CD4-positive, alpha-beta memory T cell (primary cell): ENCODE results near the gene DNTT. TPM values are rescaled to one million over a fixed set of nuclear protein-coding genes. Genes with fewer than 3 reads are reported as not detected.

Source experiments
- CTCF ChIA-PET: fragments of 350-600 bp; sonication (Branson Sonifier 250); formaldehyde crosslinking; loops from one replicate; lab custom pipeline; 2021; ENCODE audit warnings: inconsistent platforms; ENCODE audit not compliant: partially characterized antibody; lab: Charles Lee
- POLR2A ChIA-PET: fragments of 350-600 bp; sonication (Branson Sonifier 250); formaldehyde crosslinking; loops from one replicate; lab custom pipeline; 2021; ENCODE audit not compliant: partially characterized antibody; lab: Charles Lee
- DNase-seq, 5 donors: peaks; one replicate each; pipeline versions ENCODE4 v3.0.0 to v3.0.0-alpha.2; 2020 to 2022; ENCODE audit warnings: mixed read lengths in 1 of 5
- H3K27ac ChIP-seq: one replicate; pipeline ENCODE4 v1.7.0; 2013; ENCODE audit warnings: low read depth, low read length
- H3K27me3 ChIP-seq: 2 replicates; pipeline ENCODE4 v1.7.0; 2013; ENCODE audit warnings: mild to moderate bottlenecking, low read length, moderate library complexity; ENCODE audit not compliant: insufficient read depth
- H3K36me3 ChIP-seq: 2 replicates; pipeline ENCODE4 v1.7.0; 2013; ENCODE audit warnings: mild to moderate bottlenecking, low read length, moderate library complexity; ENCODE audit not compliant: insufficient read depth
- H3K4me1 ChIP-seq: 2 replicates; pipeline ENCODE4 v1.7.0; 2013; ENCODE audit warnings: mild to moderate bottlenecking, low read length, moderate library complexity; ENCODE audit not compliant: insufficient read depth
- H3K4me3 ChIP-seq, 2 donors: one replicate each; pipeline ENCODE4 v1.7.0; 2013; ENCODE audit warnings: low read length in 2 of 2, mild to moderate bottlenecking in 1 of 2
- H3K9me3 ChIP-seq, 2 donors: one replicate each; pipeline ENCODE4 v1.7.0; 2013; ENCODE audit warnings: low read length in 2 of 2, control low read depth in 1 of 2; ENCODE audit not compliant: control insufficient read depth in 1 of 2
- H3K27ac Mint-ChIP-seq, 7 donors: one replicate each; pipeline ENCODE4 v1.8.0; 2020 to 2021; ENCODE audit warnings: mixed read lengths in 7 of 7, mild to moderate bottlenecking in 6 of 7, inconsistent platforms in 3 of 7, moderate library complexity in 3 of 7
- H3K27me3 Mint-ChIP-seq, 2 donors: one replicate each; pipeline ENCODE4 v1.8.0; 2020 to 2021; ENCODE audit warnings: mixed read lengths in 2 of 2
- H3K36me3 Mint-ChIP-seq, 2 donors: one replicate each; pipeline ENCODE4 v1.8.0; 2020 to 2021; ENCODE audit warnings: mixed read lengths in 2 of 2, inconsistent platforms in 1 of 2, mild to moderate bottlenecking in 1 of 2
- H3K4me1 Mint-ChIP-seq, 4 donors: one replicate each; pipeline ENCODE4 v1.8.0; 2020 to 2021; ENCODE audit warnings: mixed read lengths in 4 of 4, mild to moderate bottlenecking in 1 of 4
- H3K4me3 Mint-ChIP-seq, 8 donors: one replicate each; pipeline ENCODE4 v1.8.0; 2020 to 2021; ENCODE audit warnings: mixed read lengths in 8 of 8, mild to moderate bottlenecking in 7 of 8, moderate library complexity in 6 of 8, inconsistent platforms in 3 of 8
- H3K9me3 Mint-ChIP-seq, 8 donors: one replicate each; pipeline ENCODE4 v1.8.0; 2020 to 2021; ENCODE audit warnings: mixed read lengths in 8 of 8, mild to moderate bottlenecking in 5 of 8, inconsistent platforms in 3 of 8, moderate library complexity in 1 of 8
- intact Hi-C: fragments of 100-400 bp; cut with micrococcal nuclease; formaldehyde crosslinking; loops from one replicate; pipeline ENCODE4 v1.15.1; 2023
- polyA plus RNA-seq, 2 donors: library from polyadenylated mRNA; unstranded; fragments of 300-500 nt; fragmentation: Illumina TruSeq; gene quantifications; one replicate each; pipeline ENCODE4 v1.2.3, GENCODE V29; 2021
- total RNA-seq, 2 experiments: library from RNA; stranded (reverse); gene quantifications; one replicate each; pipeline ENCODE4 v1.2.3, GENCODE V29; 2021

DNTT gene
- total RNA-seq: not detected
- polyA plus RNA-seq: not detected

DNA sequence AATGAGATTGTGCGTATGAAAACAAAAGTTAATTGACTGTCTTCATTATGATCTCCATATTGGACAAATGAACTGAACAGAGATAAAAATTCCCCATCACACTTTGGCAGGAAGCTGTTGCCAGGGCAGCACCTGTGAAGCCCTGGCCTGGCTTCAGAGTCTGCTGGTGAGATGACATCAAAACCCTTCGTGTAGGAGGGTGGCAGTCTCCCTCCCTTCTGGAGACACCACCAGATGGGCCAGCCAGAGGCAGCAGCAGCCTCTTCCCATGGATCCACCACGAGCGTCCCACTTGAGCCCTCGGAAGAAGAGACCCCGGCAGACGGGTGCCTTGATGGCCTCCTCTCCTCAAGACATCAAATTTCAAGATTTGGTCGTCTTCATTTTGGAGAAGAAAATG lies at the start of gene DNTT:
Gene DNTT (plus strand): TSS at position 205 of the 400 bp plus-strand sequence. CDS start 64 bp downstream, at position 269.
- CTCF ChIA-PET: no interaction called here
- H3K27ac Mint-ChIP-seq: no peak within 1 kb of the TSS

GRCh38 chr10:96254976-96255375 lies 49.3 kb upstream of the DNTT start:
- intact Hi-C loops: no loop called here
- H3K4me1 ChIP-seq: no peaks in the 10 kb centered on the region
- H3K36me3 Mint-ChIP-seq: no peaks in the 10 kb centered on the region
- no peaks in the 10 kb centered on the region for H3K27me3 ChIP-seq
- H3K27ac ChIP-seq: no peak overlapping the region
- ChIA-PET CTCF (no interaction called here), POLR2A (no interaction called here)
- no peaks in the 10 kb centered on the region for H3K9me3 Mint-ChIP-seq
- no peaks in the 10 kb centered on the region for H3K9me3 ChIP-seq
- no peak overlapping the region for H3K4me3 Mint-ChIP-seq
- peaks cover 0 to 1% (median 0%) of the 10 kb centered on the region in 4 donors for H3K4me1 Mint-ChIP-seq
- H3K27me3 Mint-ChIP-seq: peaks cover 2 to 10% of the 10 kb centered on the region in 2 donors
- no peaks in the 10 kb centered on the region for H3K36me3 ChIP-seq
- DNase-seq: no peak
- no peak overlapping the region for H3K4me3 ChIP-seq
- no peak overlapping the region for H3K27ac Mint-ChIP-seq

More for the DNA sequence above, at the start of gene DNTT:
- intact Hi-C loops: no loop called here
- H3K36me3 ChIP-seq: no peaks in the 10 kb centered on the region
- no peak within 1 kb of the TSS for H3K27ac ChIP-seq
- Mint-ChIP-seq H3K4me3 (no peak within 1 kb of the TSS), H3K9me3 (no peaks in the 10 kb centered on the region), H3K27me3 (peaks cover 23 to 45% of the 10 kb centered on the region in 2 donors), H3K4me1 (peaks cover 6 to 9% (median 7%) of the 10 kb centered on the region in 4 donors), H3K36me3 (no peaks in the 10 kb centered on the region)
- no peak for DNase-seq
- H3K4me3 ChIP-seq: no peak within 1 kb of the TSS
- POLR2A ChIA-PET: no interaction called here
- no peaks in the 10 kb centered on the region for H3K9me3 ChIP-seq
- H3K4me1 ChIP-seq: peaks cover 8% of the 10 kb centered on the region
- H3K27me3 ChIP-seq: no peaks in the 10 kb centered on the region

DNA sequence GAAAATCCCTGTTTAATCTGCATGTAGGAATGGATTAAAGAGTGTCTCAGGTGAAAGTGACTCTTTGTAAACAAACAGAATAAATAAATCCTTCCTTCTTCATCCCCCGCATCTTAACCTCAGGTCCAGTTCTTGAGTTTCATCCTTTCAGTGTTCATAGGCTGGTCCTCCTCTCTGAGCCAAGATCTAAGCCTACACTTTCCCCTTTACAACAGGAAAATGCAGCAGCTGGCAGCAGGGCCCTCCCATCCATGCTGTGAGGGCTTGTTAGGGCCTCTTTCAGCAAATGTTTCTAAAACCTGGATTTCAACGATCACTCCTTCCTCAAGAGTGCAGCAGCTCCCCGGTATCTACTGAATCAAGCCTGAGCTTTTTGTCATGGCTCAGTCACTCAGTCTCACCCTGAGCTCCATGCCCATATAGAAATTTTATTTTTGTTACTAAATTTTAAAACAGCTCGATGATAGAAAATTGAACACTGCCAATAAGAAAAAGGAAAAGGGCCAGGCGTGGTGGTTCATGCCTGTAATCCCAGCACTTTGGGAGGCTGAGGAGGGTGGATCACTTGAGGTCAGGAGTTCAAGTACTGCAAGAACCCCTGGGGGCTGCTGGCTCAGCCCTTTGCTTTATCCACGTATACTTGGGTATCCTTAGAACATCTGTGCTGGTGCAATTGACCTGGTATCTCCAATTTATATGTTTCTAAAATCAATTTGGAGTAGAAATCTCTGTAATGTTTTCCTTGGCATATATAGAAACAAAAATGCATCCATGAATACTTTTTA lies 48.5 kb upstream of the DNTT start:
- intact Hi-C loops: no loop called here
- Histone ChIP-seq H3K27me3 (no peaks in the 10 kb centered on the region), H3K36me3 (no peaks in the 10 kb centered on the region), H3K27ac (no peak overlapping the region), H3K9me3 (no peaks in the 10 kb centered on the region), H3K4me1 (no peaks in the 10 kb centered on the region), H3K4me3 (no peak overlapping the region)
- no peaks in the 10 kb centered on the region for H3K36me3 Mint-ChIP-seq
- H3K9me3 Mint-ChIP-seq: no peaks in the 10 kb centered on the region
- H3K4me3 Mint-ChIP-seq: no peak overlapping the region
- peaks cover 0 to 1% (median 0%) of the 10 kb centered on the region in 4 donors for H3K4me1 Mint-ChIP-seq
- CTCF ChIA-PET: no interaction called here
- POLR2A ChIA-PET: no interaction called here
- H3K27me3 Mint-ChIP-seq: peaks cover 3 to 12% of the 10 kb centered on the region in 2 donors
- no peak for DNase-seq
- H3K27ac Mint-ChIP-seq: no peak overlapping the region

- H3K27ac ChIP-seq: no peak overlapping the region
- Mint-ChIP-seq H3K4me3 (no peak overlapping the region), H3K36me3 (no peaks in the 10 kb centered on the region), H3K4me1 (peaks cover 0 to 1% (median 0%) of the 10 kb centered on the region in 4 donors), H3K9me3 (no peaks in the 10 kb centered on the region), H3K27me3 (peaks cover 3 to 12% of the 10 kb centered on the region in 2 donors), H3K27ac (peak overlapping the region in 1 of 7 donors; percentile 7)
- POLR2A ChIA-PET: no interaction called here
- CTCF ChIA-PET: no interaction called here
- intact Hi-C loops: no loop called here
- DNase-seq: no peak
- H3K36me3 ChIP-seq: no peaks in the 10 kb centered on the region
- H3K27me3 ChIP-seq: no peaks in the 10 kb centered on the region
- no peaks in the 10 kb centered on the region for H3K9me3 ChIP-seq
- no peak overlapping the region for H3K4me3 ChIP-seq
- H3K4me1 ChIP-seq: no peaks in the 10 kb centered on the region
These were observed 46.3 kb upstream of the DNTT start for GRCh38 chr10:96257944-96258343.

DNA sequence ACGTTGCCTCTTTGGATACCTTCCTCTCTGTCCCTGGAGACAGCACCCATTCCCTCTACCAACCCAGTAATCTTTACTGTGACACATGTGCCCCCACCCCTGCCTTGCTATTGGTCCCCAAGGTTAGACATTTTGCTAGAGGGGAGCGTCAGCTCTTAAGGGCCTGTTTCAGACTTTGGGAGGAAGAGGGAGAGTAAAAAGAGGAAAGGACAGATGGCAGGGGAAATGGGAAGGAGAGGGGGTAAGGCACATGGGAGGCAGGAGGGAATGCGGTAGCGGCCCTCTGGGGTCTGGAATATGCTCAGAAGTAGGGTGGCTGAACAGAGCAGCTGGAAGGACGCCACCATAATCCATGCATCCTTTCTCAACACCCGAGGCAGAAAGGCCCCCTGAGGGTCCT lies 45.1 kb upstream of the DNTT start:
- no peak overlapping the region for H3K4me3 ChIP-seq
- H3K27ac ChIP-seq: no peak overlapping the region
- Mint-ChIP-seq H3K4me3 (no peak overlapping the region), H3K27ac (no peak overlapping the region), H3K9me3 (no peaks in the 10 kb centered on the region), H3K36me3 (no peaks in the 10 kb centered on the region), H3K4me1 (peaks cover 0 to 1% (median 0%) of the 10 kb centered on the region in 4 donors), H3K27me3 (peaks cover 3 to 12% of the 10 kb centered on the region in 2 donors)
- ChIA-PET POLR2A (no interaction called here), CTCF (no interaction called here)
- no peak for DNase-seq
- intact Hi-C loops: no loop called here
- no peaks in the 10 kb centered on the region for H3K4me1 ChIP-seq
- no peaks in the 10 kb centered on the region for H3K9me3 ChIP-seq
- H3K36me3 ChIP-seq: no peaks in the 10 kb centered on the region
- no peaks in the 10 kb centered on the region for H3K27me3 ChIP-seq

- no peaks in the 10 kb centered on the region for H3K9me3 Mint-ChIP-seq
- Histone ChIP-seq H3K36me3 (no peaks in the 10 kb centered on the region), H3K27ac (no peak overlapping the region), H3K4me3 (no peak overlapping the region), H3K9me3 (no peaks in the 10 kb centered on the region), H3K4me1 (no peaks in the 10 kb centered on the region), H3K27me3 (no peaks in the 10 kb centered on the region)
- peaks cover 3 to 12% of the 10 kb centered on the region in 2 donors for H3K27me3 Mint-ChIP-seq
- ChIA-PET CTCF (interaction anchor here (1.1 kb wide), 1 partner anchor 31 kb away, joined by 5 read pairs; no protein-coding TSS in a partner anchor), POLR2A (no interaction called here)
- H3K4me1 Mint-ChIP-seq: no peaks in the 10 kb centered on the region
- no peak overlapping the region for H3K27ac Mint-ChIP-seq
- intact Hi-C loops: no loop called here
- no peaks in the 10 kb centered on the region for H3K36me3 Mint-ChIP-seq
- H3K4me3 Mint-ChIP-seq: no peak overlapping the region
- no peak for DNase-seq
These were observed 44.2 kb upstream of the DNTT start for GRCh38 chr10:96260014-96260413.

- Histone ChIP-seq H3K36me3 (no peaks in the 10 kb centered on the region), H3K27ac (no peak overlapping the region), H3K4me1 (no peaks in the 10 kb centered on the region), H3K9me3 (no peaks in the 10 kb centered on the region), H3K4me3 (no peak overlapping the region), H3K27me3 (no peaks in the 10 kb centered on the region)
- H3K4me1 Mint-ChIP-seq: no peaks in the 10 kb centered on the region
- CTCF ChIA-PET: interaction anchor here (0.8 to 1.1 kb wide), 2 partner anchors 9 to 32 kb away, joined by 3 to 5 read pairs; no protein-coding TSS in a partner anchor
- H3K27me3 Mint-ChIP-seq: peaks cover 5 to 19% of the 10 kb centered on the region in 2 donors
- DNase-seq: no peak
- no peak overlapping the region for H3K27ac Mint-ChIP-seq
- POLR2A ChIA-PET: no interaction called here
- H3K9me3 Mint-ChIP-seq: no peaks in the 10 kb centered on the region
- intact Hi-C loops: no loop called here
- H3K4me3 Mint-ChIP-seq: no peak overlapping the region
- no peaks in the 10 kb centered on the region for H3K36me3 Mint-ChIP-seq
These were observed 43.1 kb upstream of the DNTT start for GRCh38 chr10:96261132-96261531.
